ENCODE data around the gene ALKBH8.
"Not testable (repeated sequence)": the region's sequence is repeated elsewhere in the genome, so short reads cannot be mapped to it uniquely, and the experiment has no call there.

ALKBH8 gene, protein sequence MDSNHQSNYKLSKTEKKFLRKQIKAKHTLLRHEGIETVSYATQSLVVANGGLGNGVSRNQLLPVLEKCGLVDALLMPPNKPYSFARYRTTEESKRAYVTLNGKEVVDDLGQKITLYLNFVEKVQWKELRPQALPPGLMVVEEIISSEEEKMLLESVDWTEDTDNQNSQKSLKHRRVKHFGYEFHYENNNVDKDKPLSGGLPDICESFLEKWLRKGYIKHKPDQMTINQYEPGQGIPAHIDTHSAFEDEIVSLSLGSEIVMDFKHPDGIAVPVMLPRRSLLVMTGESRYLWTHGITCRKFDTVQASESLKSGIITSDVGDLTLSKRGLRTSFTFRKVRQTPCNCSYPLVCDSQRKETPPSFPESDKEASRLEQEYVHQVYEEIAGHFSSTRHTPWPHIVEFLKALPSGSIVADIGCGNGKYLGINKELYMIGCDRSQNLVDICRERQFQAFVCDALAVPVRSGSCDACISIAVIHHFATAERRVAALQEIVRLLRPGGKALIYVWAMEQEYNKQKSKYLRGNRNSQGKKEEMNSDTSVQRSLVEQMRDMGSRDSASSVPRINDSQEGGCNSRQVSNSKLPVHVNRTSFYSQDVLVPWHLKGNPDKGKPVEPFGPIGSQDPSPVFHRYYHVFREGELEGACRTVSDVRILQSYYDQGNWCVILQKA

GRCh38 chr11:107565219-107565937, at the start of gene ALKBH8:
Gene ALKBH8 (minus strand): TSS chr11:107565735. CDS start chr11:107560893, 4,842 bp downstream.
- DNase-seq (ENCODE audit: low read depth), result peak; percentile 62

DNA sequence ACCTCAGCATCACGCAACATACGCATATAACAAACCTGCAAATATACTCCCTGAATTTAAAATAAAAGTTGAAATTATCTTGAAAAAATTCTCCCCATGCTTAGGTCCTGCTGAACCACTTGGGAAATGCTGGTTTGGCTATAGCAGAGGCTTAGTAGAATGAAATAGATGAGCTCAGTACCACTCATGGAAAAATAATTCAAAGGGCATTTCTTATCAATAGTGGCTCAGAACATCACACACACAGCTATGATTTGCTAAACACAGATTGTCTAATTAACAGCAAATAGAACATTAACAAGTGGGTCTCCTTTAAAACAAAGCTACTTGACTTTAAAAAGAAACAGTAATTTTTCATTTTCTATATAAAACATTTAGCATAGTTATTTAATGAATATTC, 46.9 kb upstream of the ALKBH8 start:
- no peak for DNase-seq (ENCODE audit: low read depth)

- no peak for DNase-seq (ENCODE audit: low read depth)
Observed at GRCh38 chr11:107609400-107610218, 44.1 kb upstream of the ALKBH8 start.

GRCh38 chr11:107608809-107609208, 43.3 kb upstream of the ALKBH8 start:
- no peak for DNase-seq (ENCODE audit: low read depth)

DNA sequence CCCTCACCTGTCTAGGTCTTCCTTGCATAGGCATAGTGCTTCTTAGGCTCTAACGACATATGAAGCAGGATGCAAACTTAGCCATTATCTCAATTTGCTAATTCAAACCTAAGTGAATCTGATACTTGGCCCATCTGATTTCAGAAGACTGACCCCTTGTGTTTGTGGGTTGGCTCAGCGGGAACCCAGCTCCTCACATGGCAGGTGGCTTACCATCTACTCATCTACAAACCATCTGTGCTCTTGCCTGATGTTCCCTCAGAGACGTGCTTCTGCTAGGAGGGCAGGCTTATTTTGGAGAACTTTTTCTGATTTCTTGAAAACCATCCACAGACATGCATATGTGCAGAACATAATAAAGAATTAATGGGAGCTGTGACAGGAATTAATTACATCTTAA, 40.6 kb upstream of the ALKBH8 start:
- no peak for DNase-seq (ENCODE audit: low read depth)

DNA sequence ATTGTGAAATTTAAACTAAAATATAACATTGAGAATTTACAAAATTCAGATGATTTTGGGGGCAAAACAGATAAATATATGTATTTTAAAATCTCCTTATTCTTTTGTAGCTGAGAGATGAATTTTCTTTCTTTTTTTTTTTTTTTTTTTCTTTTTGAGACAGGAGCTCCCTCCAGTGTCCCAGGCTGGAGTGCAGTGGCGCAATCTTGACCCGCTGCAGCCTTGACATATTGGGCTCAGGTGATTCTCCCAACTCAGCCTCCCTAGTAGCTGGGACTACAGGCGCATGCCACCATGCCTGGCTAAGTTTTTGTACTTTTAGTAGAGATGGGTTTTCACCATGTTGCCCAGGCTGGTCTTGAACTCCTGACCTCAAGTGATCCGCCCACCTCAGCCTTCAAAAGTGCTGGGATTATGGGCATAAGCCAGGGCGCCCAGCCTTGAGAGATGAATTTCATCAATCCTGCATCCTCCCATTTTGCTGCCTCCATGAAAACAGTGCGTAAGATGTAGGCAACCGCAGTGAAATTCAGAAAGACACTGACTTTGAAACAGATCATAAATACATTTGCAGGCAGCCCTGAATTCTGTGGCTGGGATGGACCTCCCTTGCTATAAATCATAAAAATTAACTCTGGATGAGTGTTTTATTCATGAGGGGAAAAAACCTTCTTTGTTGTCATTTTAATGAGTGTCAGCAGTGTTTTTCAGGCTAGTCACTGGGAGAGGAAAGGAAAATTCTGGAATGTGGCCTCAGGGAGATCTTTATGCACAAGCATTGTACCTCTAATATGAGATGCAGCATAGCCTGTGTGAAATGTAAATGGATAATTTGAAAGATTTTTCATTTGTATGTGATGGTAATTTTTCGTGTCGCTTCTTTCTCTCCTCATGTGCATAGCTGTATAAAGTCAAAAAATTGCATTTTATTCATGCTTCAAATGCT, 39.8 kb upstream of the ALKBH8 start:
- no peak for DNase-seq (ENCODE audit: low read depth)

- DNase-seq (ENCODE audit: low read depth), result no peak
Observed at GRCh38 chr11:107598225-107599139, 32.9 kb upstream of the ALKBH8 start.

DNA sequence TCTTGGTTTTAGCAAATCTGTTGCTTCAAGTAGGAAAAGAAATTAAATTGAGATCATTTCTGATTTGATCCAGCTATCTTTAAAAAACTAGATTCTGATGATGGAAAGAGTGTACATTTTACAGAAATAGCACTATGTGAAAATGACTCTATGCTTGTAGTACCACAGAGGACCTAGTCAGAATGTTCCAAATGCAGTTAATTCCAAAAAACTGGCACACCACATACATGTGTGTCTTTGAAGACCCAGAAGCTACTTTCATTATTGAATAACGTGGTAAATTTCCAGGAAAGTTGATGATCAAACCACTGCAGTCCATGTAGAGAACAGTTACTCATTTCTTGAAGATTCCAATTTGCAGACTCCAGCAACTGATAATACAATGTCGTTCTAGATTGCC, 29.2 kb upstream of the ALKBH8 start:
- DNase-seq (ENCODE audit: low read depth), result no peak

GRCh38 chr11:107593951-107594350, 28.4 kb upstream of the ALKBH8 start:
- DNase-seq (ENCODE audit: low read depth), result no peak

DNA sequence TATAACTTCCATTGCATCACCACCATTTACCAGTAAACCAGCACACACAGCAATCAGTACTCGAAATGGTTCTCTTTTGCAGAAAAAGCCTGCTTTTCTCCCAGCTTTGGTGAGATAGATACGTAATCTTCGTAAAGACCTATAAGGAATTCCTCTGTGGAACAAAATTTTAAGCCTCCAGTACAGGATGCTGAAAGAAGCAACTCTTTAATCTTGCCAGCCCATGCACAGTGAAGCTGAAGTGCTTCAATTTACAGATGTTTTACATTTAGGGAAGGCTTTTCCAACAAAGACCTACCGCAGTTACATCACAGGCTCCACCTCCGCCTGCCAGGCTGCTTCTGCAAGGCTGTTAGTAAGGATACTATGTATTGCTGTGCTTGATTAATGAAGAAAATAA, 27.3 kb upstream of the ALKBH8 start:
- no peak for DNase-seq (ENCODE audit: low read depth)

DNA sequence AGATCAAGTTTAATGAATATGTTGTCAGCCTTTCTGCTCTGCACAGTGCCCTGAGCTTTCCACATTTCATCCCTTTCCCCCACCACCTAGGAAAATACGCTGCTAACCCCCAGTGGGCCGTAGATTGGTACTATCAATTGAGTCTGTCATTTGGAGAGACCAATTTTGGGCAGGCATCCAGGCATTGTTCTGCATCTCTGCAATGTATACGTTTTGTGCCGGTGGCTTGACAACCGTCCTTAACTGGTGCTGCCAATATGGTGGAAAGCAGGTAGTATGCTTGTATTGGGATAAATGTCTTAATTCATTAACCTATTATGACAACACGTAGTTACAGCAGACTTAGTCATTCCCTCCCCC, 26.7 kb upstream of the ALKBH8 start:
- no peak for DNase-seq (ENCODE audit: low read depth)

GRCh38 chr11:107591378-107592230, 26.1 kb upstream of the ALKBH8 start:
- DNase-seq (ENCODE audit: low read depth), result no peak

DNA sequence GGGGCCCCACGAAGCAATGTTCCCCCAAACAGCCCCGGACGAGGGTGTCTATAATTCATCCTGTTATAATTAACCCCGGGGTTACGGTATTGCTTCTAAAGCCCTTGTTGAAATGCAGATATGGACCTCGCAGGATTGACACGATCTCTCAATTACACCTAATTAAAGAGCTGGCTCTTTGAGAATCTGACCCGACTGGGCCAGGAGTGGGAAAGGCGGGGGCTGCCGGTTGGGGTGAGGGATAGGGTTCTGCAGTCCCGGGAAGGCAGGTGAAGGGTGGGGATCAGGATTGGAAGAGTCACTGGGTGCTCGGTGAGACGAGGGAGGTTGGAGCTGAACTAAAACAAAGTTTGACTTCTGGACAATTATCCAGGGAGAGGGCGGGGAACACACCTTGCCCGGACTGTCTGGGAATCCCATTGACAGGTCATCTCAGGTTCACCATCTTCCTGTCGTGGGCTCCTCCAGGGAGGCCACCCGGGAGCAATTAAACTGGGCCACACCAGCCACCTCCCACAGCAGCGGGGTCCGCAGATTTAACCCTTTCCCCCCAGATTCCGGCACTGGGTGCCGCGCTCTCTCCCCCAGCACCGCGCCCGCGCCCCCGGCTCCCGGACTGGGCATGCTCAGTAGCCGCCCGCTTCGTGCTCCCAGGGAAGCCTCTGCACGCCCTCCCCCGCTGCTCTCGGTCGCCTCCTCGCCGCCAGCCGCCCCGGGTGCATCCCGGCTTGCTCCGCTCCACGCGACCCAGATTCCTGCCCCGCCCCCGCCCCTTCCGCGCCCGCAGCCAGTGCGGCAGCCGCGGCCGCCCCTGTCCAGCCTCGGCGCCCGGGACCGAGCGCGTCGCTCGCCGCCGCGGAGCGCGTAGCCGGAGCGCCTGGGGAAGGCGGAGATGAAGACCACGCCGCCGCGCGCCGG, 25.2 kb upstream of the ALKBH8 start, which contains the start of gene ELMOD1:
ELMOD1 (plus strand) TSS at position 688 of the 918 bp plus-strand sequence. CDS start 27,043 bp downstream, outside the sequence.
- no peak for DNase-seq (ENCODE audit: low read depth)

DNA sequence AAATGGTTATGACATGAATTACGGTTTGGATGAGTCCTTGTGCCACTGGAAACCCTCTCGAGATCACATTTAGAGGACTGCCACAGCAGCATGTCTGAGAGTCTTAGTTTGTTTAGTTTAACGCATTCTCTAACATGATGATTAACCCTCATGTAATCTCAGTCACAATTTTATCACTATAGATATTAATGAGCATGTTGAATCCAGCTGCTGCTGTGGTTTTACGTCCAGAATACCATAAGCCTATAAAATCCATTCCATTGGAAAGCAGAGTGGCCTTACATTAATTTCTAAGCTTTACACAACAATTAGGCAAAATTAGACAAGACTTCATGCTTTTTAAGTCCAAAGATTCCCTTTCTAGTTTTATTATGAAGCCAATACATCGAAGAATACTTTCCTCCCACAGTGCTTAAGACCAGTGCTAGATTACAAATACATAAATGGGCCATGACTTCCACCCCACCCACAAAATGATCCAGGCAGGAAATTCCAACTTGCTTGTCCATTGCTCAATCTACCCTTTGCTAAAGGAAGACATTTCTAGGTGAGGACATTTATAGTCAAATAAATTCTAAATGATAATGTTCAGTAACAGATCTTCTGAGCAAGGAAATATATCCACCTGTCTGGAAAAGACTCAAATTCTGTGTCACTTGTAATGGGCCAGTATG, 21.9 kb upstream of the ALKBH8 start:
- DNase-seq (ENCODE audit: low read depth), result no peak

GRCh38 chr11:107583629-107584195, 18.2 kb upstream of the ALKBH8 start:
- no peak for DNase-seq (ENCODE audit: low read depth)

DNA sequence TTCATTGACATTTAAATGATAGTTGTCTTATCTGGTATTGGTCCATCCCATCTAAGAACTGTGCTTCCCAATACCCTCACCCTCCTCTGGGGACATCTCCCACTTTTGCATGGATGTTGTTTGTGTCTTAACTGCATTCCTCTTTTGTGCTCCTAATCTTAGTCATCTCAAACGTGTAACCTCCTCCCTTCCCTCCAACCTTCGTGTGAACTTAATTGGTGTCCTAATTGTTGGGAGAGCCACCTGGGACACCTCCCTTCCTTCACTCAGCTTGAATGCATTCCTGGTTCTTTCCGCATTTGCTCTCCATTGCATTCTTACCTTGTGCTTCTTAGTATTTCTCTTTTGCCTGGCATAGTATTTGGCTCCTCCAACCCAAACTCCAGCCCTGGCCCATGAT, 15.6 kb upstream of the ALKBH8 start:
- no peak for DNase-seq (ENCODE audit: low read depth)

GRCh38 chr11:107579169-107579568, 13.6 kb upstream of the ALKBH8 start:
- DNase-seq (ENCODE audit: low read depth), result not testable (repeated sequence)

All from activated T-helper 1 cell treated with Interleukin-2 at 50 U/mL for 16 hours (primary cell).